BLaER1 treated with 17β-estradiol and CSF1 and Interleukin-3, amounts not matched to agents 10 nM and 100 nM (cell line): Measurements from ENCODE around the gene DGKE.
A peak's percentile ranks its signal among the peaks of the same experiment; 100 is the strongest.

Source experiments
- H3K27ac ChIP-seq, 11 experiments: shearing (Covaris generic); formaldehyde crosslinking; 2 replicates each; pipeline ENCODE4 v1.8.1; 2022
- H3K27me3 ChIP-seq, 11 experiments: shearing (Covaris generic); formaldehyde crosslinking; 2 replicates each; pipeline ENCODE4 v1.8.1; 2022
- H3K36me3 ChIP-seq, 11 experiments: shearing (Covaris generic); formaldehyde crosslinking; 2 replicates each; pipeline ENCODE4 v1.8.1; 2022
- H3K4me1 ChIP-seq, 10 experiments: shearing (Covaris generic); formaldehyde crosslinking; 2 replicates each; pipeline ENCODE4 v1.8.1; 2022
- H3K4me2 ChIP-seq, 11 experiments: shearing (Covaris generic); formaldehyde crosslinking; 2 replicates each; pipeline ENCODE4 v1.8.1; 2022
- H3K4me3 ChIP-seq, 10 experiments: shearing (Covaris generic); formaldehyde crosslinking; 2 replicates each; pipeline ENCODE4 v1.8.1; 2022
- H3K9ac ChIP-seq, 11 experiments: shearing (Covaris generic); formaldehyde crosslinking; 2 replicates each; pipeline ENCODE4 v1.8.1; 2022
- H3K9me3 ChIP-seq, 11 experiments: shearing (Covaris generic); formaldehyde crosslinking; replicated peaks in 1 of 11; 2 replicates each; pipeline ENCODE4 v1.8.1; 2022
- H4K20me1 ChIP-seq, 11 experiments: shearing (Covaris generic); formaldehyde crosslinking; 2 replicates each; pipeline ENCODE4 v1.8.1; 2022
- Cebpa-rat ChIP-seq, 11 experiments: shearing (Covaris generic); IDR thresholded peaks; 2 replicates each; pipeline ENCODE4 v1.8.1; 2022

Gene DGKE

DNA sequence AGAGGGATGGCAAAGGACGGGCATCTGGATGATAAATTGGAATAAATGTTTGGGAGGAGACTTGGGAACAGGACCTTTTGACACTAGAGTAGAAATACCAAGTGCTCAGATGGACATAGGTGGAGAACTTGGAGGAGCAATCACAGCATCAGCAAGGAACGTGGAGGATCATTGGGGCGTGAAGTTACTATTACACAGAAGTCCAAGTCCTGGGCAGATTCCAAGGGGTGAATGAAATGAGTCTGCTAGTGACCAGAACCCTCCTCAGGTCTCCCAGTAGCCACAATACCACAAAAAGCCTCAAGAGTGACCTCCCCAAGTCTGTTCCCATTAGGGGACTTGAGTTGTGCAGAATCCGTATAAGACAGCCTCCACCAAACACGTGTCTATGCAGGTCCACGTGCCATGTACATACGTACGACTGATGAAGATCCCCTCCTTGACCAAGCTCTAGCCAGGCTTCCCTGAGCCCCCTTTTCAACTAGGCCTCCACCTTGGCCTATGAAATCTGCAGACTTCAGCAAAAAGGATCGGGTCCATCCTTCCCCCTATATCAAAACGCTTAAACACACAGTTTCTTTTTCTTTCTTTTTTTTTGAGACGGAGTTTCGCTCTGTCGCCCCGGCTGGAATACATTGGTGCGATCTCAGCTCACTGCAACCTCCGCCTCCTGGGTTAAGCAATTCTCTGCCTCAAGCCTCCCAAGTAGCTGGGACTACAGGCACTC, 2.4 kb upstream of the DGKE start:
- Histone ChIP-seq H3K4me1 (peaks cover 30 to 40% (median 38%) of the 10 kb centered on the region in 10 experiments), H3K4me2 (peak overlapping the region; percentile 75 to 96 (median 89))
- no peak for TF ChIP-seq Cebpa-rat (IDR thresholded peaks at IDR 0.05)

DNA sequence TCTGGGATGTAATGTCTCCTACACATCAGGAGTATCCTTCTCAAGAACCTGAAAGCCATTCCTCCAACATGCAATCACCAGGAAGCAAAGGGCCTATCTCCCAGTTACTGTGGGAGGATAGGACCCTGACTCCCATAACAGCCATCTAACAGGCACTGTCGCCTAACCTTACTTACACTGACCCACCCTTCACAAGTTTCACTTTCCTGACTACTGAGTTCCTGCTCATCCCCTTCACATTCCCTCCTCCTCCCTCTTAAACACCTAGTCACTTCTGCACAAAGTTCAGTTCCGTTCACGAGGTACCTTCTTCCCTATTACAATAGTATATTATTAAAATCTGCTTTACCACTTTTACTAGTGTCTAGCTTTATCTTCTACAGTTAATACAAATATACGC, 1.5 kb upstream of the DGKE start:
- H3K27ac ChIP-seq, result peak overlapping the region in 5 of 11 experiments; percentile 88 to 92 (median 89); a peak in 5 of 22 replicates
- peak overlapping the region; percentile 67 to 94 (median 86) for H3K4me3 ChIP-seq
- H4K20me1 ChIP-seq, result peaks cover 13 to 84% (median 52%) of the 10 kb centered on the region in 11 experiments; a peak in 20 of 22 replicates
- H3K9me3 ChIP-seq, result no peaks in the 10 kb centered on the region
- H3K9ac ChIP-seq, result peak overlapping the region; percentile 77 to 93 (median 87); a peak in 19 of 22 replicates
- peaks cover 39 to 50% (median 47%) of the 10 kb centered on the region in 10 experiments for H3K4me1 ChIP-seq
- H3K27me3 ChIP-seq, result no peaks in the 10 kb centered on the region
- H3K36me3 ChIP-seq, result peaks cover 8 to 65% (median 44%) of the 10 kb centered on the region in 11 experiments; a peak in 20 of 22 replicates
- H3K4me2 ChIP-seq, result peak overlapping the region; percentile 75 to 96 (median 89)
- no peak for TF ChIP-seq Cebpa-rat (IDR thresholded peaks at IDR 0.05)

More for the DNA sequence above, 2.4 kb upstream of the DGKE start:
- Histone ChIP-seq H3K27me3 (no peaks in the 10 kb centered on the region), H3K9me3 (no peaks in the 10 kb centered on the region), H3K36me3 (peaks cover 10 to 65% (median 47%) of the 10 kb centered on the region in 11 experiments; a peak in 20 of 22 replicates), H3K4me3 (peak overlapping the region in 7 of 10 experiments; percentile 75 to 94 (median 85); a peak in 9 of 20 replicates), H3K9ac (peak overlapping the region in 6 of 11 experiments; percentile 77 to 93 (median 89); a peak in 6 of 22 replicates), H3K27ac (no peak overlapping the region), H4K20me1 (peaks cover 9 to 82% (median 43%) of the 10 kb centered on the region in 11 experiments; a peak in 19 of 22 replicates)

DNA sequence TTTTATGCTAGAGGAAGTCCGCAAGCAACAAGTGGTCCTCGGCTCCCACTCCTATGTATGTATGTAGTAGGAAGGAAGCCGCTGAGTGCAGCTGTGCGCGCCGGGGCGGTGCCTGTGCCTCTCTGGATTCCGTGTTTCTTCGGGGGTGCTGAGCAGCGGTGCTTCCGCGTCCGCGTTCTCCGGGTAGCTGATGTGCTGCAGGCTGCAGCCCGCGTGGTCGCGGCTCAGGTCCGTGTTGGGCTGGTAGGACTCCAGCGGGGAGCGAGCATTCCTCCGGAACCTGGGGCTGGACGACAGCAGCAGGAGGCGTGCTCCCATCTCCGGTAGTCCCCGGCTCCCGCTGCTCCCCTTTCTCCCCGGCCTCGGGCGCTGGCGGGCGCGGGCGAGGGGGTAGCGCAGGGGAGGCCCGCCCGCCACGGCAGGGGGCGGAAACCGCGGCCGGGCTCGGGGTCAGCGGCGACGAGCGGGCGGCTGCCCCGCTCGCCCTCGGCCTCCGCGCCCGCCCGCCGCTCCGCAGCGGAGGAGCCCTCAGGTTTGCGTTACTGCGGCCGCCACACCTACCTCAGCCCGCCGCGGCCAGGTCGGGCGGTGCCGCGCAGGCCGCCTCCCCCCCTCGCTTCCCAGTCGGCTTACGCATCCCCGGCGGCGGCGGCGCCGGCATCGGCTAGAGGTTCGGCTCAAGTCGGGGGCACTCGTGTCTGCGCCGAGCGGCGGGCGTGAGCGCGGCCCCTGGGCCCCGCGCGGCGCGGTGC, 718 bp upstream of the DGKE start:
- Histone ChIP-seq H4K20me1 (peaks cover 20 to 84% (median 60%) of the 10 kb centered on the region in 11 experiments; a peak in 20 of 22 replicates), H3K36me3 (peaks cover 4 to 61% (median 40%) of the 10 kb centered on the region in 11 experiments; a peak in 20 of 22 replicates), H3K9ac (peak overlapping the region; percentile 77 to 93 (median 87)), H3K4me1 (peaks cover 47 to 57% (median 55%) of the 10 kb centered on the region in 10 experiments), H3K4me3 (peak overlapping the region; percentile 67 to 94 (median 86)), H3K27me3 (no peaks in the 10 kb centered on the region), H3K4me2 (peak overlapping the region; percentile 75 to 96 (median 89)), H3K27ac (peak overlapping the region; percentile 52 to 92 (median 88)), H3K9me3 (no peaks in the 10 kb centered on the region)
- TF ChIP-seq Cebpa-rat (IDR thresholded peaks at IDR 0.05), result no peak

DNA sequence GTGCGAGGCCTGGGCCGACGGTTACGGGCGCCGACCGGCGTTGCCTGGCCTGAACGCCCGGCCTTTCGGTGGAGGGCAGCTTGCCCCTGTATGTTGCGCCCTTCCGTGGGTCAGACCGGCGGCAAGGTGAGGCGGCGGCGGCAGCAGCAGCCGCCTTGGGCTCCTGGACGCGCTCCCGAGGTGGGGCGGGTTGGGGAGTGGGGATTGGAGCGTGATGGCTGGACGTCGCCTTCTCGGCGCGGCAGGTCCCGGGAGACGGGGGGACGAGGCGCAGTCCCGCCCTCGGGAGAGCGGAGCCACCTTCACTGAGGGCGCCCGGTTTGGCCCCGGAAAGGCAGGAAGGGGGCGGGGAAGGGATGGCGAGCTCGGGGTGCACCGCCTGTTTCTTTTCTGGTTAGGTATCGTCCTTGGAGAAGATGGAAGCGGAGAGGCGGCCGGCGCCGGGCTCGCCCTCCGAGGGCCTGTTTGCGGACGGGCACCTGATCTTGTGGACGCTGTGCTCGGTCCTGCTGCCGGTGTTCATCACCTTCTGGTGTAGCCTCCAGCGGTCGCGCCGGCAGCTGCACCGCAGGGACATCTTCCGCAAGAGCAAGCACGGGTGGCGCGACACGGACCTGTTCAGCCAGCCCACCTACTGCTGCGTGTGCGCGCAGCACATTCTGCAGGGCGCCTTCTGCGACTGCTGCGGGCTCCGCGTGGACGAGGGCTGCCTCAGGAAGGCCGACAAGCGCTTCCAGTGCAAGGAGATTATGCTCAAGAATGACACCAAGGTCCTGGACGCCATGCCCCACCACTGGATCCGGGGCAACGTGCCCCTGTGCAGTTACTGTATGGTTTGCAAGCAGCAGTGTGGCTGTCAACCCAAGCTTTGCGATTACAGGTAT, 671 bp downstream of the DGKE start:
- no peak for TF ChIP-seq Cebpa-rat (IDR thresholded peaks at IDR 0.05)
- no peaks in the 10 kb centered on the region for H3K9me3 ChIP-seq
- peak overlapping the region; percentile 64 to 92 (median 89); a peak in 21 of 22 replicates for H3K27ac ChIP-seq
- peak overlapping the region; percentile 83 to 93 (median 87) for H3K9ac ChIP-seq
- peak overlapping the region; percentile 82 to 98 (median 93) for H3K4me2 ChIP-seq
- H3K4me3 ChIP-seq, result peak overlapping the region; percentile 67 to 94 (median 86)
- H4K20me1 ChIP-seq, result peaks cover 20 to 78% (median 60%) of the 10 kb centered on the region in 11 experiments; a peak in 20 of 22 replicates
- H3K4me1 ChIP-seq, result peaks cover 49 to 66% (median 58%) of the 10 kb centered on the region in 10 experiments
- peaks cover 0 to 59% (median 38%) of the 10 kb centered on the region in 11 experiments; a peak in 17 of 22 replicates for H3K36me3 ChIP-seq
- no peaks in the 10 kb centered on the region for H3K27me3 ChIP-seq

DNA sequence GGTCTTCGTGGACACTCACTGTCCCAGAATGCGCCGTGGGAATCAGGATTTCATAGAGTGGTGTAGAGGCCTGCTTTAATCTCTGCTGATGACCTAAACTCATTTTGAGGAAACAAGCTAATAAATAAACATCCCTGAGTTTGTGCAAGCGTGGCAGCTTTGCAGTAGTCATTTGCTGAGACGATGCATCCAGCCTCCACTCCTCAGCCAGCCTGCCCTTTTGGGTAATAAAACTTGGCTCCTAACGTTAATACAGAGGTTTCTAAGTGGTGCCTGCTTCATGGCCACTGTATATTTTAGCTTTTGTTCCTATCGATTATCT, 1.3 kb downstream of the DGKE start:
- H3K4me1 ChIP-seq, result peaks cover 49 to 66% (median 58%) of the 10 kb centered on the region in 10 experiments
- no peaks in the 10 kb centered on the region for H3K9me3 ChIP-seq
- H3K27ac ChIP-seq, result peak overlapping the region in 9 of 11 experiments; percentile 81 to 92 (median 89); a peak in 15 of 22 replicates
- H3K4me3 ChIP-seq, result peak overlapping the region; percentile 67 to 94 (median 86)
- TF ChIP-seq Cebpa-rat (IDR thresholded peaks at IDR 0.05), result no peak
- H3K4me2 ChIP-seq, result peak overlapping the region; percentile 82 to 98 (median 93)
- peak overlapping the region; percentile 83 to 93 (median 87); a peak in 21 of 22 replicates for H3K9ac ChIP-seq
- no peaks in the 10 kb centered on the region for H3K27me3 ChIP-seq
- H3K36me3 ChIP-seq, result peaks cover 0 to 59% (median 38%) of the 10 kb centered on the region in 11 experiments; a peak in 20 of 22 replicates
- H4K20me1 ChIP-seq, result peaks cover 20 to 76% (median 60%) of the 10 kb centered on the region in 11 experiments; a peak in 20 of 22 replicates

DNA sequence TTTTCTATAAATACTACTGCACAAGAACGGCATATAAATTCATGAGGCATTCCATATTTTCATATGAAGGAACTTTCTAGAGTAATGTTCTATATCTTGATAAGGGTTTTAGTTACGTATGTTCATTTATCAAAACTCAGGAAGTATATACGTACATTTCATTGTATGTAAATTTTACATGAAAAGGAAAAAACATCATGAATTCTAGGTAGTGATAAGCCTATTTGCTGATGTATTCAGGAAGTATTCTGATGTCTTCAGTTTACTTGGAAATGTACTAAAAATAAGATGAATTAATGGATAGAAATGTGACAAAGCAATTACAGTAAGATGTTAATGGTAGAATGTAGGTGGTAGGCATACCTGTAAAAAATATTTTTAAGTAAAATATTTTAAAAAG, 4.7 kb downstream of the DGKE start:
- H3K4me2 ChIP-seq, result peak overlapping the region in 1 of 11 experiments; percentile 82; a peak in 2 of 22 replicates

DNA sequence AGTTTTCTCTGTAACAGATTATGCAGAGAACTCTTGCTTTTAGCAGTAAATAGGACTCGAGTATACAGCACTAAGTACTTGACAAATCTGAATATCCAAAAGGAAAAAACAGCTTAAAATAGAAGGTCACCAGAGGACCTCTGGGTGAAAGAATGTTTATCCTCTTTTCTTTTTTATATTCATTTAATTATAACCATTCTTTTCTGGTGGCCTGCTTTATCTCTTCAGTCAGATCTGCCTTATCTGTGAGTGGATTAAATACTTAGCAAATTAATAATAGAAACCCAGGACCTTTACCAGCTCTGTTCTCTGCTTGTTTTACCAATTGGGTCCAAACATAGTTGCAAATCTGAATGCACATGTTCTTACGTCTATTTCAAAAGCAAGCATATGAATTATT, 8.6 kb downstream of the DGKE start:
- Histone ChIP-seq H3K27me3 (no peaks in the 10 kb centered on the region), H3K9ac (no peak overlapping the region), H3K4me3 (no peak overlapping the region), H3K4me2 (no peak overlapping the region), H3K4me1 (peaks cover 7 to 18% (median 9%) of the 10 kb centered on the region in 10 experiments; a peak in 19 of 20 replicates), H3K27ac (no peak overlapping the region), H3K9me3 (no peaks in the 10 kb centered on the region), H3K36me3 (peaks cover 21 to 89% (median 62%) of the 10 kb centered on the region in 11 experiments), H4K20me1 (peaks cover 0 to 33% (median 10%) of the 10 kb centered on the region in 11 experiments; a peak in 14 of 22 replicates)
- TF ChIP-seq Cebpa-rat (IDR thresholded peaks at IDR 0.05), result no peak

More for the DNA sequence above, 4.7 kb downstream of the DGKE start:
- Histone ChIP-seq H3K9ac (no peak overlapping the region), H3K9me3 (no peaks in the 10 kb centered on the region), H3K27ac (no peak overlapping the region), H4K20me1 (peaks cover 12 to 67% (median 41%) of the 10 kb centered on the region in 11 experiments; a peak in 19 of 22 replicates), H3K36me3 (peaks cover 14 to 75% (median 45%) of the 10 kb centered on the region in 11 experiments), H3K27me3 (no peaks in the 10 kb centered on the region), H3K4me1 (peaks cover 35 to 45% (median 37%) of the 10 kb centered on the region in 10 experiments), H3K4me3 (no peak overlapping the region)
- no peak for TF ChIP-seq Cebpa-rat (IDR thresholded peaks at IDR 0.05)

DNA sequence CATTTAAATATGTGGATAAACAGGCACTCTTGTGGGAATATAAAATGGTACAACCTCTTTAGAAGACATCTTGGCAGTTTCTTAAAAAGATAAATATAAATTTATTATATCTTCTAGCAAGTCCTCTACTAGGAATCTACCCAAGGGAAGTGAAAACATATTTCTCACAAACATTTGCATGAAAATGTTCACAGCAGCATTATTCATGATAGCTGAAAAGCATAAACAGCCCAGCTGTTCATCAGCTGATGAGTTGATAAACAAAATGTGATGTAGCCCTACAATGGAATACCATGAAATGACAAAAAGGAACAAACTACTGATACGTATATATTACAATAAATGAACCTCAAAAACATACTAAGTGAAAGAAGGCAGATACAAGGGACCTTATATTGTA, 12.0 kb downstream of the DGKE start:
- Histone ChIP-seq H3K9ac (no peak overlapping the region), H3K4me1 (peaks cover 0 to 10% (median 0%) of the 10 kb centered on the region in 10 experiments; a peak in 3 of 20 replicates), H3K4me2 (peak overlapping the region in 1 of 11 experiments; percentile 26; a peak in 1 of 22 replicates), H3K27me3 (no peaks in the 10 kb centered on the region), H3K27ac (no peak overlapping the region), H3K36me3 (peaks cover 47 to 95% (median 71%) of the 10 kb centered on the region in 11 experiments), H4K20me1 (peaks cover 0 to 10% (median 0%) of the 10 kb centered on the region in 11 experiments; a peak in 6 of 22 replicates), H3K9me3 (no peaks in the 10 kb centered on the region), H3K4me3 (no peak overlapping the region)
- TF ChIP-seq Cebpa-rat (IDR thresholded peaks at IDR 0.05), result no peak
